Neural cell (in vitro differentiated cells): ENCODE measurements around the gene SLC34A1.

Experiments
- EP300 ChIP-seq: fragments of 450-650 bp; conservative IDR thresholded peaks from 2 replicates; pipeline ENCODE4 v1.6.1; 2014; ENCODE audit warnings: antibody characterized with exemption, mild to moderate bottlenecking, moderate library complexity; ENCODE audit not compliant: poor library complexity, severe bottlenecking
- EZH2 ChIP-seq: fragments of 200-600, 300-800 bp; shearing (Covaris generic), sonication (generic); IDR thresholded peaks from 2 replicates; pipeline ENCODE4 v1.6.1; 2014; ENCODE audit warnings: antibody characterized with exemption, low read length, borderline replicate concordance, mild to moderate bottlenecking; ENCODE audit not compliant: insufficient read depth, poor library complexity, severe bottlenecking
- POLR2AphosphoS5 ChIP-seq: IDR thresholded peaks from 2 replicates; pipeline ENCODE4 v1.6.1; 2012
- TF ChIP-seq, protein P1 (sequence below): fragments of 450-650 bp; IDR thresholded peaks from 2 replicates; pipeline ENCODE4 v1.5.1; 2014; ENCODE audit warnings: antibody characterized with exemption, mild to moderate bottlenecking, moderate library complexity; ENCODE audit not compliant: poor library complexity, severe bottlenecking

DNA sequence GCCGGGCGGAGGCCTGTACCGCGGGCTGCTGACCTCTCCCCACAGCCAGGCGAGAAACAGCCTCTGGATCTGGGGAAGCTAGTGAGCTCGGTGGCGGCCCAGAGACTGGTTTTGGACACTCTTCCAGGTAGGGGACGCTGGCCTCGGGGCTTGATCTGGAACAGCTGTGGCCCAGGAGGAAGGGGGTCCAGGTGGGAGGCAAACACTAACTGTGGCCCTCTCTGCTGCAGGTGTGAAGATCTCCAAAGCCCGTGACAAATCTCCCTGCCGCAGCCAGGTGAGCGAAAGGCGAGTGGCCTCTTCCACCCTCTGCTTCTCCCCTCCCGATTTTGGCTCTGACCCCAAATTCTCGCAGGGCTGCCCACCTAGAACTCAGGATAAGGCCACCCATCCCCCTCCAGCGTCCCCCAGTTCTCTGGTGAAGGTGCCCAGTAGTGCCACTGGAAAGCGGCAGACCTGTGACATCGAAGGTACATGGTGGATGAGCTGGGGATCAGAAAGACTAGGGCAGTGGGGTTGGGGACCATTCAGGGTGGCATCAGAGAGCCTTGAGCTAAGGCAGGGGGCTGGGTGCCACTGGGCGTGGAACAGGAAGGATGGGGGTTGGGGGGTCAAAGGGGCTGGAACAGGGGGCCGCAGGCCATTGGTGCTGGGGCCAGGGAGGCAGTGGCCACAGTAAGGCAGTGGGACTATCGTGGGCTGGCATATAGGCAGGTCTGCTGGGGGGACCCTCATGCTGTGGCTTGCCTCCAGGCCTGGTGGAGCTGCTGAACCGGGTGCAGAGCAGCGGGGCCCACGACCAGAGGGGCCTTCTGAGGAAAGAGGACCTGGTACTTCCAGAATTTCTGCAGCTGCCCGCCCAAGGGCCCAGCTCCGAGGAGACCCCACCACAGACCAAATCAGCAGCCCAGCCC lies 12.9 kb upstream of the SLC34A1 start:
- TF ChIP-seq POLR2AphosphoS5 = no peak
- no peak for TF ChIP-seq EZH2
- TF ChIP-seq EP300 = no peak
- TF ChIP-seq, protein P1, sequence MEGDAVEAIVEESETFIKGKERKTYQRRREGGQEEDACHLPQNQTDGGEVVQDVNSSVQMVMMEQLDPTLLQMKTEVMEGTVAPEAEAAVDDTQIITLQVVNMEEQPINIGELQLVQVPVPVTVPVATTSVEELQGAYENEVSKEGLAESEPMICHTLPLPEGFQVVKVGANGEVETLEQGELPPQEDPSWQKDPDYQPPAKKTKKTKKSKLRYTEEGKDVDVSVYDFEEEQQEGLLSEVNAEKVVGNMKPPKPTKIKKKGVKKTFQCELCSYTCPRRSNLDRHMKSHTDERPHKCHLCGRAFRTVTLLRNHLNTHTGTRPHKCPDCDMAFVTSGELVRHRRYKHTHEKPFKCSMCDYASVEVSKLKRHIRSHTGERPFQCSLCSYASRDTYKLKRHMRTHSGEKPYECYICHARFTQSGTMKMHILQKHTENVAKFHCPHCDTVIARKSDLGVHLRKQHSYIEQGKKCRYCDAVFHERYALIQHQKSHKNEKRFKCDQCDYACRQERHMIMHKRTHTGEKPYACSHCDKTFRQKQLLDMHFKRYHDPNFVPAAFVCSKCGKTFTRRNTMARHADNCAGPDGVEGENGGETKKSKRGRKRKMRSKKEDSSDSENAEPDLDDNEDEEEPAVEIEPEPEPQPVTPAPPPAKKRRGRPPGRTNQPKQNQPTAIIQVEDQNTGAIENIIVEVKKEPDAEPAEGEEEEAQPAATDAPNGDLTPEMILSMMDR = no peak
